OCI-LY1 (cell line): ENCODE results near the gene NID1.

Source experiments
- CTCF ChIP-seq: fragments of 200-600 bp; sonication (generic), shearing (Covaris generic); IDR thresholded peaks from 2 replicates; pipeline ENCODE4 v1.5.1; 2017; ENCODE audit warnings: mild to moderate bottlenecking, antibody characterized with exemption, low read length, moderate library complexity, mixed read lengths
- EZH2 ChIP-seq: fragments of 200-600 bp; sonication (generic), shearing (Covaris generic); IDR thresholded peaks from 2 replicates; pipeline ENCODE4 v1.8.0; 2017; ENCODE audit warnings: borderline replicate concordance, mixed run types, mild to moderate bottlenecking, antibody characterized with exemption, low read length, moderate library complexity, mixed read lengths

- no peak for TF ChIP-seq CTCF
- no peak for TF ChIP-seq EZH2
Observed at GRCh38 chr1:236082526-236082925, 17.6 kb upstream of the NID1 start.
